Measurements from ENCODE around the gene NDEL1.

Gene NDEL1

DNA sequence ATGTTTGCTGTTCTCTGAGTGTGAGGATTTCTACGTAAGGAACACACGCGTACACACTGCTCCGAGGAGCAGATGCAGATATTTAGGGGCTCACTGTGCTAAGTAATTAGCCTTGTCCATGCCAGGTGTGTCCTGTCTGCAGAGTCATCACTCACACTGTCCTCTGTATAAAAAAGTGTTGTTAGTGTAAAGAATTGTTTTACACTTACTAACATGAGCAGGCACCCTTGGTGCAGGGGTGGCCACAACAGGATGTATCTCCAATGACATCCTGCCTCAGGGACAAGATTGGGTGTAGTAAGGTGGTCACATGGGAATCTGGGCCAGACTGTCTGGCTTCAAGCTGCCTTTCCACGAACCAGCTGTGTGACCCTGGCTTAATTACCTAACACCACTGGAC is 63.9 kb downstream of the NDEL1 start:
- TF ChIP-seq, protein P1, sequence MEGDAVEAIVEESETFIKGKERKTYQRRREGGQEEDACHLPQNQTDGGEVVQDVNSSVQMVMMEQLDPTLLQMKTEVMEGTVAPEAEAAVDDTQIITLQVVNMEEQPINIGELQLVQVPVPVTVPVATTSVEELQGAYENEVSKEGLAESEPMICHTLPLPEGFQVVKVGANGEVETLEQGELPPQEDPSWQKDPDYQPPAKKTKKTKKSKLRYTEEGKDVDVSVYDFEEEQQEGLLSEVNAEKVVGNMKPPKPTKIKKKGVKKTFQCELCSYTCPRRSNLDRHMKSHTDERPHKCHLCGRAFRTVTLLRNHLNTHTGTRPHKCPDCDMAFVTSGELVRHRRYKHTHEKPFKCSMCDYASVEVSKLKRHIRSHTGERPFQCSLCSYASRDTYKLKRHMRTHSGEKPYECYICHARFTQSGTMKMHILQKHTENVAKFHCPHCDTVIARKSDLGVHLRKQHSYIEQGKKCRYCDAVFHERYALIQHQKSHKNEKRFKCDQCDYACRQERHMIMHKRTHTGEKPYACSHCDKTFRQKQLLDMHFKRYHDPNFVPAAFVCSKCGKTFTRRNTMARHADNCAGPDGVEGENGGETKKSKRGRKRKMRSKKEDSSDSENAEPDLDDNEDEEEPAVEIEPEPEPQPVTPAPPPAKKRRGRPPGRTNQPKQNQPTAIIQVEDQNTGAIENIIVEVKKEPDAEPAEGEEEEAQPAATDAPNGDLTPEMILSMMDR (IDR thresholded peaks at IDR 0.05; ENCODE audit: low read depth, low read length): no peak
- no peak for DNase-seq (ENCODE audit: extremely low read depth, low read depth)

DNA sequence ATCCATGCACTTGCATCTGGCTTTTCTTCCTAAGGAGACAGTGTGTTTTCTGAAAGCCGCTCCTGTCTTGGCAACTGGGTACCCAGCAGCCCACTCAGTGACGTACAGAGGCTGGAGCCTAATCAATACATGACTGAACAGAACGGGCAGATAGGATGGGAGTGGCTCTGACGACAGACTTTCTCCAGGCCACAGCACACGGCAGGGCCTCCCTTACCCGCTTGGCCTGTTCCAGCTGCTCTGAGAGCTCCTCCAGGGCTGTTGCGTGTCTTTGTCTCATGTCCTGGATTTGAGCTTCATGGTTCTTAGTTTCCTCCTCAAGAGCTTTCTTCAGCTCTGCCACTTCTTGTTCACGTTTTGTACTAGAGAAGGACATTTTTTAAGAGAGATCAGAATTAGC is 64.9 kb downstream of the NDEL1 start:
- TF ChIP-seq, protein P1 (IDR thresholded peaks at IDR 0.05; ENCODE audit: low read depth, low read length): no peak
- no peak for DNase-seq (ENCODE audit: extremely low read depth, low read depth)

DNA sequence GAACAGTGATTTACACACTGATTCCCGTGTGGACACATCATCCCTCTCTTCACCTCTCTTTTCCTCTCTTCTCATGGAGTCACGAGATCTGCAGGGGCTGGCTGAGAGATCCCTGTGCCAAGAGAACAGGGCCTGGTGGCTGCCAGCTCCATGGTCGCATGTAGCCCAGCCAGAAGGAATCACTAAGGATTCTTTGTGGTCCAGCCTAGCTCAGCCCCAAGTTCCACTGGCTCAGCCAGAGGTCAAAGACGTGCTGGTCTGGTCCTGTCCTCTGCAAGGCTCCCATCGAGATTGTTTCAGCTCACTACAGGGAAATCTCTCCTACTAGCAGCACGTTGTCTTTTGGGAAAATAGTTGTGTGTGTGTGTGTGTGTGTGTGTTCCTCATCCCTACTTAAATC is 66.4 kb downstream of the NDEL1 start:
- TF ChIP-seq, protein P1 (IDR thresholded peaks at IDR 0.05; ENCODE audit: low read depth, low read length): no peak
- DNase-seq (ENCODE audit: extremely low read depth, low read depth): no peak

DNA sequence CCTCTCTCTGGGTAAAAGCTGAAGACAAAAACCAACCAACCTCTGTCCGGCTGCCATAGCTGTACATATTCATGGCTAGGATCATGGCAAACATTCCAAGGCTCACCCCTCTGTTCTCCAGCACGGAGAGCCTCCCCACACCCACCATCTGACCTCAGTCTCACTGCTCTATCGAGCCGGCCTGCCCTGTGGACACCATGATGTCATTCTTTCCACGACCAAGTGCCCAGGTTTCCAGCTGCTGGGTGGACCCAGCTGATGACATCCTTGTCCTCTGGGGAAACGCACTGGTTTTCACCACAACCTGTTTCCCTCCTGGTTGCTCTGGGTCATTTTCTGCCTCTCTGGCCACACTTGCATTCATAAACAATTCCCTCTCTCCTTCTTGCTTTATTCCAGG is 67.7 kb downstream of the NDEL1 start:
- TF ChIP-seq, protein P1 (IDR thresholded peaks at IDR 0.05; ENCODE audit: low read depth, low read length): no peak
- DNase-seq (ENCODE audit: extremely low read depth, low read depth): no peak

DNA sequence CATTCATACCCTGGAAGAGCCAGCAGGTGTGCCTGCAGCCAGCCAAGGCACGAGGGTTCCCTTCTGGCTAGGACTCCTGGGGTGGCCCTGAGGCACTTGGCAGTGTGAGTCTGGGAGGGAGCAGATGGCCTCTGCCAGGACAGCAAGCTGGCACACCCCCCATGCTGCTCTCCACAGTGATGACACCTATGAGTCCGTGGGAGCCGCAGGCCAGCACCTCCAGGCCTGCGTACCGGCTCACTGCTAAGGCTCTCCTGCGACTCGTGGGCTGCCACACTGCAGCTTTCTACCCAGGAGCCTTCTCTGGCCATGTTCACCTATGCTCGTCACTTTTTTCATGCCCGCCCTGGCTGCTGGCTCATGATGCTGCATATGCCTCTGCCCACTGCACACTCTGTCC is 68.1 kb downstream of the NDEL1 start:
- no peak for DNase-seq (ENCODE audit: extremely low read depth, low read depth)
- TF ChIP-seq, protein P1 (IDR thresholded peaks at IDR 0.05; ENCODE audit: low read depth, low read length): no peak

DNA sequence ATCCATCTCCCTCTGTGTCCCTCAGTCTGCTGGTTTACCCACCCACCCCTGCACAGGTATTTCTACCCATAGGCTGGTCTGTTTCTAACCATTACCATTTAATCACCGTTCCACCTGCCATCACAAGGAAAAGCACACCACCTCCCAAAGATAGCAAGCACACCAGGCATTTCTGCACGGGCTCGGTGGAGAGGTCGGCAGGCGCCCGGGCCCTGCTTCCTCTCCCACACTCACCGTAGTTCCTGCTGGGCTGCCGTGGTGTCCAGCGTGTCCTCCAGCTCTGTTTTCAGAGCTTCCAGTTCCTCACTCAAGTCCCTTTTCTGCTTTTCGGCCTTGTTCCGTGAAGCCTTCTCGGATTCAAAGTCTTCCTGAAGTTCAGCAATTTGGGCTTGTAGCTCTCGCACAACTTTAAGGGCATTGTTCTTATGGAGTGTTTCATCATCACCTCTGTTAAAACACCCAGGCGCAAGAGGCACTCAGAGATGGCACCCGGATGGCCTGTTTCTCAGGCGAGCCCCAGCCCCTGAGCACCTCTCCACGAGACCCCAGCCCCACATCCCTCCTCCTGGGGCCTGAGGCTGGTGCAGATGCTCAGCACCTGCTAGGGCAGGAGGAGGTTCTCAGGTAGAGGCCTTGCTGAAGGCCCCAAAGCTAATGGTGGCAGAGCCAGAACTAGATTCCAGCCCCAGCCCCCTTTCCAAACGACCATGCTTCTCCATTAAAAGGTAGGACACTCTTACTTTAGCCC is 69.0 kb downstream of the NDEL1 start:
- no peak for DNase-seq (ENCODE audit: extremely low read depth, low read depth)
- TF ChIP-seq, protein P1 (IDR thresholded peaks at IDR 0.05; ENCODE audit: low read depth, low read length): no peak

DNA sequence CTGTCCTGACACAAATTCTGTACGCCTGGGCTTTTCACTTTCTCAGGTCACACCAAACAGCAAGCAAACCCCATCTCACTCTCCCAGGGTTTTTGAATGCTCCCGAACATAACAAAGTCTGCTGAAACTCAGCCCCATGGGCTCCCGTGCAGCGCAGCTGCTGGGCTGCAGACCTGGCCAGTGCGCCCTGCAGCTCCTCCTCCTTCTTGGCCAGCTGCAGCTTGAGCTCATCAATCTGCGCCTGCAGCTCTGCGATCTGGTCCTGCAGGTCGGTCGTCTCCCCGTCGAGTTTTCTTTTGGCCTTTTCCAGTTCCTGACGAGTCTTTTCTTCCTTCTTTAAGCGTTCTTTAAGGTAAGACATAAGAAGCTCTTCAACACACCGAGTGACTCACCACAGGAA is 70.5 kb downstream of the NDEL1 start:
- no peak for DNase-seq (ENCODE audit: extremely low read depth, low read depth)
- TF ChIP-seq, protein P1 (IDR thresholded peaks at IDR 0.05; ENCODE audit: low read depth, low read length): no peak

All from AG09319 (cell line).